IPS-15b (cell line): ENCODE data around the gene COL16A1.

Experiments used
- H3K27me3 ChIP-seq: one replicate; pipeline ENCODE4 v1.6.1; 2013; ENCODE audit warnings: low read length; ENCODE audit not compliant: control insufficient read depth, insufficient read depth
- H3K36me3 ChIP-seq: one replicate; pipeline ENCODE4 v1.6.1; 2013; ENCODE audit warnings: low read length; ENCODE audit not compliant: control insufficient read depth, insufficient read depth
- H3K4me1 ChIP-seq: one replicate; pipeline ENCODE4 v1.6.1; 2013; ENCODE audit warnings: mild to moderate bottlenecking, low read length; ENCODE audit not compliant: control insufficient read depth, insufficient read depth
- H3K4me3 ChIP-seq: one replicate; pipeline ENCODE4 v1.5.1; 2013; ENCODE audit warnings: low read depth, low read length
- H3K9ac ChIP-seq: one replicate; pipeline ENCODE4 v1.6.1; 2013; ENCODE audit warnings: low read depth, mild to moderate bottlenecking, low read length
- H3K9me3 ChIP-seq: one replicate; pipeline ENCODE4 v1.6.1; 2013; ENCODE audit warnings: mild to moderate bottlenecking, low read length; ENCODE audit not compliant: control insufficient read depth, insufficient read depth

The COL16A1 gene

GRCh38 chr1:31745096-31745945, 41.5 kb upstream of the COL16A1 start:
- no peak overlapping the region for H3K4me3 ChIP-seq
- H3K27me3 ChIP-seq, result no peaks in the 10 kb centered on the region
- H3K9ac ChIP-seq, result peak overlapping the region; percentile 24
- peaks cover 6% of the 10 kb centered on the region for H3K36me3 ChIP-seq
- no peaks in the 10 kb centered on the region for H3K9me3 ChIP-seq
- peaks cover 10% of the 10 kb centered on the region for H3K4me1 ChIP-seq

GRCh38 chr1:31744165-31744888, 40.5 kb upstream of the COL16A1 start:
- Histone ChIP-seq H3K9me3 (no peaks in the 10 kb centered on the region), H3K4me3 (no peak overlapping the region), H3K4me1 (peaks cover 10% of the 10 kb centered on the region), H3K36me3 (peaks cover 10% of the 10 kb centered on the region), H3K9ac (no peak overlapping the region), H3K27me3 (no peaks in the 10 kb centered on the region)

- Histone ChIP-seq H3K27me3 (no peaks in the 10 kb centered on the region), H3K4me1 (peaks cover 10% of the 10 kb centered on the region), H3K36me3 (peaks cover 23% of the 10 kb centered on the region), H3K9ac (no peak overlapping the region), H3K9me3 (no peaks in the 10 kb centered on the region), H3K4me3 (no peak overlapping the region)
Measured at GRCh38 chr1:31742462-31743212, 38.8 kb upstream of the COL16A1 start.

GRCh38 chr1:31739346-31739745, 35.5 kb upstream of the COL16A1 start:
- H3K4me1 ChIP-seq, result no peaks in the 10 kb centered on the region
- peaks cover 29% of the 10 kb centered on the region for H3K36me3 ChIP-seq
- no peaks in the 10 kb centered on the region for H3K27me3 ChIP-seq
- H3K9ac ChIP-seq, result no peak overlapping the region
- no peaks in the 10 kb centered on the region for H3K9me3 ChIP-seq
- H3K4me3 ChIP-seq, result no peak overlapping the region

- H3K27me3 ChIP-seq, result no peaks in the 10 kb centered on the region
- peaks cover 29% of the 10 kb centered on the region for H3K36me3 ChIP-seq
- no peaks in the 10 kb centered on the region for H3K4me1 ChIP-seq
- H3K9me3 ChIP-seq, result no peaks in the 10 kb centered on the region
- no peak overlapping the region for H3K4me3 ChIP-seq
- H3K9ac ChIP-seq, result no peak overlapping the region
Measured at GRCh38 chr1:31736675-31737074, 32.9 kb upstream of the COL16A1 start.

- no peaks in the 10 kb centered on the region for H3K27me3 ChIP-seq
- no peaks in the 10 kb centered on the region for H3K4me1 ChIP-seq
- H3K9ac ChIP-seq, result no peak overlapping the region
- H3K9me3 ChIP-seq, result no peaks in the 10 kb centered on the region
- H3K36me3 ChIP-seq, result peaks cover 30% of the 10 kb centered on the region
- no peak overlapping the region for H3K4me3 ChIP-seq
Measured at GRCh38 chr1:31735571-31735970, 31.8 kb upstream of the COL16A1 start.

GRCh38 chr1:31734582-31735107, 30.8 kb upstream of the COL16A1 start:
- H3K9me3 ChIP-seq, result no peaks in the 10 kb centered on the region
- H3K4me3 ChIP-seq, result no peak overlapping the region
- peaks cover 29% of the 10 kb centered on the region for H3K36me3 ChIP-seq
- H3K4me1 ChIP-seq, result no peaks in the 10 kb centered on the region
- no peaks in the 10 kb centered on the region for H3K27me3 ChIP-seq
- H3K9ac ChIP-seq, result no peak overlapping the region

DNA sequence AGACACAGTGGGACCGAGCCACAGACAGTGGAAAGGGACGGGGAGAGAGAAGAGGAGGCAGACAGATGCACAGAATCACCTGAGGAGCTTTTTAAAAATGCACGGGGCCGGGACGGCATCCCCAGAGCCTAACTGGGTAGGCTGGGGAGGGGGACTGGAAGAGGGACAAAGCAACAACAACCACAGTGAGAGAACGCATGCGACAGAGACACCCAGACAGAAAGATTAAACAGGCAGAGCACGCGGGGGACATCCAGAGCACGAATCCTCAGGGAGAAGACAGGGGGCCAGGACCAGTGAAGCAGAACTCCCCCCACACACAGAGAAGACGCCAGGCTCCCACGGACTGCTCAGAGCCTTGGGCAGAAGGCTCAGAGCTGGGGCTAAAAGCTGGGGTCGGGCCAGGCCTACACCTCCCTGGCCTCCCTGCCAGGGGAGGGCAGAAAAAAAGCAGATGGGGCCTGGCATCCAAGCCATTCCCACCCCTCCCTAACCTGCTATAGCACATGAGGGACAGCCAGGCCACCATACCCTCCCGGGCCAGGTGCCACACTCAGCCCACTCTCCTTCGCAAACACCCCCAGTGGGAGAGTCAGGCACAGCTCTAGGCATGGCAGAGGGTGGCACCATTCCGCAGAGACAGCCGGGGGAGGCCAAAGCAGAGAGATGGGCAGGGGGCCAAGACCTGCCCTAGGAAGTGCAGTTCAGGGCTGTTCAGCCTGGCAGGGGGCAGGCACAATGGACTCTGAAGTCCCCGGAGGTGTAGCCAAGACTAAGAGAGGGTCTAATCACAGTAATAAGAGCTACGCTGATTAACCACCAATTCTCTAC, 29.8 kb upstream of the COL16A1 start:
- Histone ChIP-seq H3K4me1 (no peaks in the 10 kb centered on the region), H3K9ac (no peak overlapping the region), H3K9me3 (no peaks in the 10 kb centered on the region), H3K27me3 (no peaks in the 10 kb centered on the region), H3K36me3 (peaks cover 25% of the 10 kb centered on the region), H3K4me3 (no peak overlapping the region)

DNA sequence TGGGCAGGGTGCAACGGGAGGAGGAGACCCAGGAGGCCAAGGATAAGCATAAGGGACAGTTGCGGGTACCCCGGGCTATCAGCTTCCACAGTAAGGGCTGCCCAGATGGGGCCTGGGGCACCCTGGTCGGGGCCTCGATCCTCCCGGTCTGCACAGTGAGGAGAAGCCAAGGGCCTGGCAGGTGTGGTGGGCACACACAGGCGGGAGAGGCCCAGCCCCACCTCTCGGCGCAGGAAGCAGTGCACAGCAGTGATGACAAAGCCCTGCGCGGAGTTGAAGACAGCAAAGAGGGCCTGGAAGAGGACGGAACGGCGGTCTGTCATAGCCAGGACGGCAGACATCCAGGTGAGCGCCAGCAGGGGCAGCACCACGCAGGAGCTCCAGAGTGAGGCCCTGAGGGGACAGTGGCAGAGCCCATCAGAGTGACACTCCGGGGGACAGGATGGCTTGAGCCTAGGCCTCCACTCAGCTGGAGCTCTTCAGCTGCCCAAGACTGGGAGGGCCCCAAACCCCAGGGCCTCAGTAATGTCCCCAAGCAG, 29.0 kb upstream of the COL16A1 start:
- Histone ChIP-seq H3K9ac (no peak overlapping the region), H3K36me3 (peaks cover 18% of the 10 kb centered on the region), H3K4me3 (no peak overlapping the region), H3K27me3 (no peaks in the 10 kb centered on the region), H3K9me3 (no peaks in the 10 kb centered on the region), H3K4me1 (no peaks in the 10 kb centered on the region)

- H3K4me1 ChIP-seq, result no peaks in the 10 kb centered on the region
- no peak overlapping the region for H3K9ac ChIP-seq
- no peak overlapping the region for H3K4me3 ChIP-seq
- no peaks in the 10 kb centered on the region for H3K27me3 ChIP-seq
- no peaks in the 10 kb centered on the region for H3K9me3 ChIP-seq
- H3K36me3 ChIP-seq, result peaks cover 18% of the 10 kb centered on the region
Measured at GRCh38 chr1:31732343-31732742, 28.5 kb upstream of the COL16A1 start.
